ENCODE results near the gene ZNF460. TPM values are rescaled to one million over a fixed set of nuclear protein-coding genes. Genes with fewer than 3 reads are reported as not detected.

Gene ZNF460
- total RNA-seq, 1 experiment from 2014 or later = 68.2 TPM

DNA sequence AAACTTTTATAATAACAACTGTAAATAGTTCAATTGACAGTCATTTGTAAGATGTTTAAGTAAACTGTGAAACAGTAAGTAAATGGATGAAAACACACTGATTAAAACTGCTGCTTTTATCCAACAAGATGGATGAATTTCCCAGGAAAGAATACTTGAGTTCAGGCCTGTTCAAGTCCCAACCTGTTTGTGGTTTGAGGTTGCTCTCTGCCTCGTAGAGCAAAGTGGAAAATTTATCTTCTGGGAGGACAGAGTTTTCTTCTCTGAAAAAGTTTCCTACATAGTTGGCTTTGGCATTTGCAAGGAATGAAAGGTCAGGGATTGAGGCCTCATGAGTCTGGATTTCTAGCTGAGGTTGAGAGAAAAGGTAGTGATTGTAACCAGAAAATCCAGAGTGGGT is 24.8 kb downstream of the ZNF460 start:
- Mint-ChIP-seq H3K4me3 (ENCODE audit: low read depth, unreplicated experiment) (no peak overlapping the region), H3K36me3 (ENCODE audit: insufficient read depth, unreplicated experiment) (peaks cover 65% of the 10 kb centered on the region), H3K4me1 (ENCODE audit: low read depth, unreplicated experiment) (no peaks in the 10 kb centered on the region), H3K27ac (ENCODE audit: unreplicated experiment) (no peak overlapping the region), H3K9me3 (ENCODE audit: low read depth, unreplicated experiment) (peaks cover 12% of the 10 kb centered on the region), H3K27me3 (ENCODE audit: unreplicated experiment) (no peaks in the 10 kb centered on the region)
- CTCF ChIA-PET = no interaction called here
- DNase-seq = no peak
- BruUV-seq (replicated peaks) = no TSS peak
- TF ChIP-seq, protein P1, sequence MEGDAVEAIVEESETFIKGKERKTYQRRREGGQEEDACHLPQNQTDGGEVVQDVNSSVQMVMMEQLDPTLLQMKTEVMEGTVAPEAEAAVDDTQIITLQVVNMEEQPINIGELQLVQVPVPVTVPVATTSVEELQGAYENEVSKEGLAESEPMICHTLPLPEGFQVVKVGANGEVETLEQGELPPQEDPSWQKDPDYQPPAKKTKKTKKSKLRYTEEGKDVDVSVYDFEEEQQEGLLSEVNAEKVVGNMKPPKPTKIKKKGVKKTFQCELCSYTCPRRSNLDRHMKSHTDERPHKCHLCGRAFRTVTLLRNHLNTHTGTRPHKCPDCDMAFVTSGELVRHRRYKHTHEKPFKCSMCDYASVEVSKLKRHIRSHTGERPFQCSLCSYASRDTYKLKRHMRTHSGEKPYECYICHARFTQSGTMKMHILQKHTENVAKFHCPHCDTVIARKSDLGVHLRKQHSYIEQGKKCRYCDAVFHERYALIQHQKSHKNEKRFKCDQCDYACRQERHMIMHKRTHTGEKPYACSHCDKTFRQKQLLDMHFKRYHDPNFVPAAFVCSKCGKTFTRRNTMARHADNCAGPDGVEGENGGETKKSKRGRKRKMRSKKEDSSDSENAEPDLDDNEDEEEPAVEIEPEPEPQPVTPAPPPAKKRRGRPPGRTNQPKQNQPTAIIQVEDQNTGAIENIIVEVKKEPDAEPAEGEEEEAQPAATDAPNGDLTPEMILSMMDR (IDR thresholded peaks at IDR 0.05; ENCODE audit: unreplicated experiment) = no peak
- intact Hi-C loops (cut with micrococcal nuclease; ENCODE audit: unreplicated experiment) = no loop called here

DNA sequence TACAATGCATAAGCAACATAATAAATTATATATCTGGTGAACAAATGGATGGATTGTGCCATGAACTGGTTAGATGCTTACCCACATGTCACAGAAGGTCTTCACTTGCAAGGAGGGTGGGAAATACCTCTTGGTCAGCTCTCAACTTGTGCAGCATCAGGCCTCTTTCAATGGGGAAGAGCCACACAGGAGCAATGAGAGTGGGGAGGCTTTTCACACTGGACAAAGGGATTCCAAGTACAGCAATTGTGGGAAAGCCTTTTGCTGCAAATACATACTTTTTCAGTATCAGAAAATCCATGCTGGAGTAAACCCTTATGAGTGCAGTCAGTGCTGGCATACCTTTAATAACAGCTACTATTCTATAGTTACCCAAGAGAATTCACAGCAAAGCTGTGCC is 28.2 kb downstream of the ZNF460 start:
- Mint-ChIP-seq H3K4me3 (ENCODE audit: low read depth, unreplicated experiment) (no peak overlapping the region), H3K27ac (ENCODE audit: unreplicated experiment) (peak overlapping the region; percentile 61), H3K9me3 (ENCODE audit: low read depth, unreplicated experiment) (peaks cover 8% of the 10 kb centered on the region), H3K4me1 (ENCODE audit: low read depth, unreplicated experiment) (no peaks in the 10 kb centered on the region), H3K36me3 (ENCODE audit: insufficient read depth, unreplicated experiment) (peaks cover 33% of the 10 kb centered on the region), H3K27me3 (ENCODE audit: unreplicated experiment) (no peaks in the 10 kb centered on the region)
- DNase-seq = no peak
- TF ChIP-seq, protein P1 (IDR thresholded peaks at IDR 0.05; ENCODE audit: unreplicated experiment) = no peak
- CTCF ChIA-PET = no interaction called here
- intact Hi-C loops (cut with micrococcal nuclease; ENCODE audit: unreplicated experiment) = no loop called here
- BruUV-seq (replicated peaks) = no TSS peak

DNA sequence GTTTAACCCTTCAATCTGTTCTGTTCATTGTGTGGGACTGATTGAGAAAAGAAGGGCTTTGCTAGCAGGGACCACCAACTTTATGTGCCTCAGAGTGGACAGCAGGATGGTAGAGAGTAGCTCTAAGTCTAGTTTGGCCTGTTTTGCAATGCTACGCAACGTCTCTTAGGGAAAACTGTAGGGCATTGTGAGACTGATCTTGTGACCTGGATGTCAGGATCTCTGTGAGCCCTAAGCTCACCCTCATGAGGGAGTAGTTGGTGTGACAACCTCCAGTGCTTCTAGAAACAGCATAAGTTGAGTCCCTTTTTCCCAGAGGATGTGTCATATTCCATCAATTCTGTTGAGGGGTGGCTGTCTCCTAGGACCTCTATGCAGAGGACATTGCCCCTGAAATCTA is 30.5 kb downstream of the ZNF460 start:
- Mint-ChIP-seq H3K27me3 (ENCODE audit: unreplicated experiment) (peaks cover 19% of the 10 kb centered on the region), H3K9me3 (ENCODE audit: low read depth, unreplicated experiment) (peaks cover 12% of the 10 kb centered on the region), H3K4me3 (ENCODE audit: low read depth, unreplicated experiment) (no peak overlapping the region), H3K4me1 (ENCODE audit: low read depth, unreplicated experiment) (no peaks in the 10 kb centered on the region), H3K27ac (ENCODE audit: unreplicated experiment) (no peak overlapping the region), H3K36me3 (ENCODE audit: insufficient read depth, unreplicated experiment) (peaks cover 11% of the 10 kb centered on the region)
- intact Hi-C loops (cut with micrococcal nuclease; ENCODE audit: unreplicated experiment) = no loop called here
- TF ChIP-seq, protein P1 (IDR thresholded peaks at IDR 0.05; ENCODE audit: unreplicated experiment) = no peak
- DNase-seq = no peak
- CTCF ChIA-PET = no interaction called here
- BruUV-seq (replicated peaks) = no TSS peak

DNA sequence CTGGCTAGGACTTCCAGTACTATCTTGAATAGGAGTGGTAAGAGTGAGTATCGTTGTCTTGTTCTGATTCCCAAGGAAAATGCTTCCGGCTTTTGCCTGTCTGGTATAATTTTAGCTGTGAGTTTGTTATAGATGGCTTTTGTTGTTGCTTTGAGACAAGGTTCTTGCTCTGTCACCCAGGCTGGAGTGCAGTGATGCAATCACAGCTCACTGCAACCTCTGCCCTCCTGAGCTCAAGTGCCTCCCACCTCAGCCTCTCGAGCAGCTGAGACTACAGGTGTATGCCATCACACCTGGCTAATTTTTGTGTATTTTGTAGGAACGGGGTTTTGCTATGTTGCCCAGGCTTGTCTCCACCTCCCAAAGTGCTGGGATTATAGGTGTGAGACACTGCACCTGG is 33.9 kb downstream of the ZNF460 start:
- DNase-seq = no peak
- intact Hi-C loops (cut with micrococcal nuclease; ENCODE audit: unreplicated experiment) = no loop called here
- H3K27me3 Mint-ChIP-seq (ENCODE audit: unreplicated experiment) = peaks cover 33% of the 10 kb centered on the region
- TF ChIP-seq, protein P1 (IDR thresholded peaks at IDR 0.05; ENCODE audit: unreplicated experiment) = no peak
- BruUV-seq (replicated peaks) = no TSS peak
- H3K27ac Mint-ChIP-seq (ENCODE audit: unreplicated experiment) = no peak overlapping the region
- peaks cover 15% of the 10 kb centered on the region for H3K9me3 Mint-ChIP-seq (ENCODE audit: low read depth, unreplicated experiment)
- peaks cover 5% of the 10 kb centered on the region for H3K36me3 Mint-ChIP-seq (ENCODE audit: insufficient read depth, unreplicated experiment)
- no peak overlapping the region for H3K4me3 Mint-ChIP-seq (ENCODE audit: low read depth, unreplicated experiment)
- no peaks in the 10 kb centered on the region for H3K4me1 Mint-ChIP-seq (ENCODE audit: low read depth, unreplicated experiment)
- CTCF ChIA-PET = no interaction called here
